HUES6 (cell line): ENCODE results near the gene AP5B1.

ENCODE experiments used
- H3K27ac ChIP-seq: 2 replicates; pipeline ENCODE4 v1.7.0; 2013; ENCODE audit warnings: low read depth, mild to moderate bottlenecking, low read length, inconsistent platforms
- H3K27me3 ChIP-seq: 2 replicates; pipeline ENCODE4 v1.6.1; 2013; ENCODE audit warnings: low read length; ENCODE audit not compliant: control insufficient read depth, insufficient read depth
- H3K36me3 ChIP-seq: 2 replicates; pipeline ENCODE4 v1.6.1; 2013; ENCODE audit warnings: low read length; ENCODE audit not compliant: control insufficient read depth, insufficient read depth
- H3K4me1 ChIP-seq: 2 replicates; pipeline ENCODE4 v1.6.1; 2013; ENCODE audit warnings: low read length; ENCODE audit not compliant: control insufficient read depth, insufficient read depth
- H3K4me3 ChIP-seq: 2 replicates; pipeline ENCODE4 v1.5.1; 2013; ENCODE audit warnings: low read depth, low read length
- H3K9ac ChIP-seq: one replicate; pipeline ENCODE4 v1.6.1; 2013; ENCODE audit warnings: mild to moderate bottlenecking, low read length
- H3K9me3 ChIP-seq: 2 replicates; pipeline ENCODE4 v1.6.1; 2013; ENCODE audit warnings: low read depth, low read length; ENCODE audit not compliant: control insufficient read depth, insufficient read depth

Gene AP5B1, protein sequence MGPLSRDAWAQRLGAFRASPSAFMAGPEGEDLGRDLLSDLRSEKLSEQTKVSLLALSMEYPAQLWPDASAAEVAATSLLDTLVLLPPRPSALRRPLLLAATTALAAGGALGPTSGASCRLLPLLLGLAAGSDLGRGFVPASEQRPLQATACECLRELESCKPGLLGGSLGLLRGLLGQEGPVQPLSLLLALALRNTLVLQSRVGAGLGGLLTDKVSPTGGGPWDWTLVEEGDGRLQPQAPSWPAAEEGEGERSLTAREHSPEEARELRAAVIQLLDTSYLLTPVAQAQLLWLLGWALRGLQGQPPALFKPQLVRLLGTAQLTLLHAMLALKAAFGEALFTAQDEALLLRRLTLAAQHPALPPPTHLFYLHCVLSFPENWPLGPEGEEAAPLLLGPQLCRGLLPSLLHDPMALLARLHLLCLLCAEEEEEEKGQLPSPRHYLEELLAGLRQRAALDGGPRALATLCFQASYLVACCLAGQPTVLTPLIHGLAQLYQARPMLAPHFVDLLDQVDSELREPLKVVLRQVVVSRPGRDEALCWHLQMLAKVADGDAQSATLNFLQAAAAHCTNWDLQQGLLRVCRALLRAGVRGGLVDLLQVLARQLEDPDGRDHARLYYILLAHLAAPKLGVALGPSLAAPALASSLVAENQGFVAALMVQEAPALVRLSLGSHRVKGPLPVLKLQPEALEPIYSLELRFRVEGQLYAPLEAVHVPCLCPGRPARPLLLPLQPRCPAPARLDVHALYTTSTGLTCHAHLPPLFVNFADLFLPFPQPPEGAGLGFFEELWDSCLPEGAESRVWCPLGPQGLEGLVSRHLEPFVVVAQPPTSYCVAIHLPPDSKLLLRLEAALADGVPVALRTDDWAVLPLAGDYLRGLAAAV

GRCh38 chr11:65780770-65781151 lies at the start of gene AP5B1:
AP5B1 (minus strand) TSS chr11:65780976; CDS start chr11:65780591, 385 bp downstream.
- peaks cover 25% of the 10 kb centered on the region for H3K36me3 ChIP-seq
- H3K9me3 ChIP-seq = no peaks in the 10 kb centered on the region
- H3K27ac ChIP-seq = peak within 1 kb of the TSS; percentile 55; the same call in 1 of the 2 replicates
- H3K4me1 ChIP-seq = peaks cover 14% of the 10 kb centered on the region
- H3K27me3 ChIP-seq = peaks cover 40% of the 10 kb centered on the region
- H3K9ac ChIP-seq = peak within 1 kb of the TSS; percentile 78
- H3K4me3 ChIP-seq = peak within 1 kb of the TSS; percentile 85

DNA sequence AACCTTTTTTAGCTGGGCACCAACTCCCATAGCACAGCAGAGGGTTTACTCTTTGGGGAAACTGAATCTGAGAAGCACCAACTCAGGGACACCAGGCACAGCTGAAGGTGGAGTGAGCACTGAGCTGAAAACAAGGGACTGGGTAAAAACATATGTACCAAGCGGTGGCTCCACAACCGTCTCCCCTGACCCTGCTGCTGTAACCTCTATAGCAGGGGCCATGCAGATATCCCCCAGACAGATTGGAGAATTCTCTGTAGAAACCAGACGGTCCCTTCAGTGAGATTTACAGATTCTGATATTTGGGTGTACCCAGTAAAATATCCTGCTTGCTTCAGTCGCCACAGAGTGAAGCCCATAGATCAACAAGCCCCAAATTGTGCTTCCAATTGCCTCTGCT lies 48.7 kb upstream of the AP5B1 start:
- Histone ChIP-seq H3K36me3 (peaks cover 2% of the 10 kb centered on the region; the same call in 1 of the 2 replicates), H3K27me3 (peaks cover 9% of the 10 kb centered on the region), H3K4me1 (peaks cover 9% of the 10 kb centered on the region), H3K4me3 (no peak overlapping the region), H3K9me3 (no peaks in the 10 kb centered on the region), H3K27ac (no peak overlapping the region), H3K9ac (no peak overlapping the region)

- Histone ChIP-seq H3K27me3 (no peaks in the 10 kb centered on the region), H3K9me3 (no peaks in the 10 kb centered on the region), H3K36me3 (peaks cover 5% of the 10 kb centered on the region; the same call in 1 of the 2 replicates), H3K9ac (no peak overlapping the region), H3K27ac (no peak overlapping the region), H3K4me1 (no peaks in the 10 kb centered on the region), H3K4me3 (no peak overlapping the region)
These were observed 46.4 kb upstream of the AP5B1 start for GRCh38 chr11:65826984-65827735.

GRCh38 chr11:65822776-65823528 lies 42.2 kb upstream of the AP5B1 start:
- H3K27me3 ChIP-seq = peaks cover under 1% of the 10 kb centered on the region
- H3K9ac ChIP-seq = no peak overlapping the region
- no peaks in the 10 kb centered on the region for H3K9me3 ChIP-seq
- H3K27ac ChIP-seq = no peak overlapping the region
- no peaks in the 10 kb centered on the region for H3K4me1 ChIP-seq
- H3K36me3 ChIP-seq = peaks cover 5% of the 10 kb centered on the region; the same call in 1 of the 2 replicates
- no peak overlapping the region for H3K4me3 ChIP-seq

- Histone ChIP-seq H3K9ac (no peak overlapping the region), H3K27ac (no peak overlapping the region), H3K4me3 (no peak overlapping the region), H3K4me1 (no peaks in the 10 kb centered on the region), H3K9me3 (no peaks in the 10 kb centered on the region), H3K27me3 (peaks cover 7% of the 10 kb centered on the region), H3K36me3 (peaks cover 5% of the 10 kb centered on the region; the same call in 1 of the 2 replicates)
These were observed 40.3 kb upstream of the AP5B1 start for GRCh38 chr11:65821107-65821506.

DNA sequence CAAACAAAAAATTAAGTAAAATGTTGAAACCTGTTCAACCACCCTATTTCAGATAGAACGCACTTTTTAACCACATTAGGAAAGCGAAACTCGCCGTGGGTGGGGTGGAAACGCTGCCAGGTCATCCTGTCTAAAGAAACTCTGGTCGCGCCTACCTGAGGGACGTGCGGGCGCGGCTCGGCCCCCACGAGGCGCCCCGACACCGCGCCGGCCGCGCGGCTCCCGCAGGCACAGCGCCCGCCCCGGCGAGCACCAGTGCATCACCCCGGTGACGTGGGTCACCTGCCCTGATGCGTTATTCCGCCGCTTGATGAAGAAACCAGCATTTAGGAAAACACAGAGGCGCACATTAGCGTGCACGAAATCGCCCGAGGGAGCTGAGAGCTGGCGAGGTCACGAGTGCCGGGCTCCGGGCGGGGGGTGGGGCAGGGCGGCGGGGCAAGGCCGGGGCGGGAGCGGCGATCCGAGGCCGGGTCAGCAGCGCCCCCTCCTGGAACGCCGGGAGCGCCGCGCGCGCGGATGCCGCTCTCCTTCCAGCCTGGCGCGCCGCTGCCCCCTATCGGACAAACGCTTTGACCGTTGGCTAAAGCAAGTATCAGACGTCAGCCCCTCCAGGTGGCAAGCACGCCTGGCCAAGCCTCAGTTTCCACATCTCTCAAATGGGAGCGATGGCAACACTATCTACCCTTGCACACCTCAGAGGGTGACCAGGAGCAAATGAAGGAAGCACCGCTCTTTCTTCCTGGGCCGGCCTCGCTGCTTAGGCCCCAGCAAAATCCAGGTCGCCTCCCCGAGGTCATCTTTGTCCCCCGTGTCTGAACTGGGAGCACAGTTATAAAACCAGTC lies 37.3 kb upstream of the AP5B1 start:
- Histone ChIP-seq H3K9me3 (no peaks in the 10 kb centered on the region), H3K36me3 (no peaks in the 10 kb centered on the region), H3K4me3 (peak overlapping the region; percentile 84), H3K27me3 (peaks cover 7% of the 10 kb centered on the region), H3K9ac (peak overlapping the region; percentile 66), H3K27ac (no peak overlapping the region), H3K4me1 (no peaks in the 10 kb centered on the region)

DNA sequence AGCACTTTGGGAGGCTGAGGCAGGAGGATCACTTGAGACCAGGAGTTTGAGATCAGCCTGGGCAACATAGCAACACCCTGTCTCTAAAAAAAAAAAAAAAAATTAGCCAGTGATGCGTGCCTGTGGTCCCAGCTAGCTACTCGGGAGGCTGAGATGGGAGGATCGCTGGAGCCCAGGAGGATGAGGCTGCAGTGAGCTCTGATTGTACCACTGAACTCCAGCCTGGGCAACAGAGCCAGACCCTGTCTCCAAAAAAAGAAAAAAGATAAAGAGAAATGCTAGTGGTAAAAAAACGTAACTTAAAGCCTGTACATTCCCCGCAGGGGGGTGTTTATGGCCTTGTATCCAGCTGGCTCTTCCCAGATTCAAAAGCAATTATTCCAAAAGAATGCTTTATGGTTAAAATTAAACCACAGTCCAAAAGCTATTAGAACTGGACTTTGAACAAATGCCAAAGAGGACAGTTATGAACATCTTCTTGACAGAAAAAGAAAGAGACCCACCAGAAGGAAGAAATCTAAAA lies 36.6 kb upstream of the AP5B1 start:
- no peaks in the 10 kb centered on the region for H3K4me1 ChIP-seq
- H3K9ac ChIP-seq = peak overlapping the region; percentile 66
- peaks cover 7% of the 10 kb centered on the region for H3K27me3 ChIP-seq
- H3K9me3 ChIP-seq = no peaks in the 10 kb centered on the region
- no peak overlapping the region for H3K27ac ChIP-seq
- H3K36me3 ChIP-seq = no peaks in the 10 kb centered on the region
- peak overlapping the region; percentile 84 for H3K4me3 ChIP-seq

GRCh38 chr11:65816696-65817095 lies 35.9 kb upstream of the AP5B1 start:
- no peak overlapping the region for H3K4me3 ChIP-seq
- H3K27ac ChIP-seq = no peak overlapping the region

DNA sequence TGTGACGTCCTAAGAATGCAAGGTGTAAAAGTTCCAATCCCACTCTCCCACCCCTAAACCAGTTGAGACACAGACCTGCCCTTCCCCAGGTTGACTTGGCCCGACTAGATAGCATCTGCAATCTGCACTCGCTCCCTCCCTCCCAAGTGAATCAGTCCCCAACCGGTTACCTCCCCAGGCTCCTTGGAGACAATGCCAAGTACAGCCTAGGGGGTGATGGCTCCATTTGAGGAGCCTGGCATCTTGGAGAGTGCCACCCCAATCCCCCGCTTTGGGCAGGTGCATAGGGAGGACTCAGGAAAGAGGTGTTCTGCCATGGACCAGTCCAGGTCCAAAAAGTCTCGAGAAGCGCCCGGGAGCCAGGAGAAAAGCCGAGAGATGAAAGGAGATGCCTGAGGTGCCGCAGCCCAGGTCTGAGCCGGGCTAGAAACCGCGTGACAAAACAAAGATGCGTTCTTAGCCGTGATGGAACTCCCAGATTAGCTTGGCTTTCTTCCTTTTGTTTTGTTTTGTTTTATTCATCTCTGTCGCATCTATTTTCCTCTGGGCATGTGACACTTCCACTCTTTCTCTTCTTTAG lies 34.3 kb upstream of the AP5B1 start:
- Histone ChIP-seq H3K9ac (no peak overlapping the region), H3K9me3 (no peaks in the 10 kb centered on the region), H3K4me1 (no peaks in the 10 kb centered on the region), H3K36me3 (no peaks in the 10 kb centered on the region), H3K4me3 (no peak overlapping the region), H3K27me3 (peaks cover 7% of the 10 kb centered on the region), H3K27ac (no peak overlapping the region)

More at GRCh38 chr11:65816696-65817095, 35.9 kb upstream of the AP5B1 start:
- Histone ChIP-seq H3K27me3 (peaks cover 7% of the 10 kb centered on the region), H3K9me3 (no peaks in the 10 kb centered on the region), H3K4me1 (no peaks in the 10 kb centered on the region), H3K36me3 (no peaks in the 10 kb centered on the region), H3K9ac (no peak overlapping the region)
